ENCODE measurements around the gene FADS6.
A peak's percentile ranks its signal among the peaks of the same experiment; 100 is the strongest.

The FADS6 gene

GRCh38 chr17:74850310-74850709 is 43.1 kb downstream of the FADS6 start:
- no peak for DNase-seq

GRCh38 chr17:74848656-74849399 is 44.6 kb downstream of the FADS6 start:
- DNase-seq = no peak

- DNase-seq = no peak
Measured at GRCh38 chr17:74846621-74847020, 46.8 kb downstream of the FADS6 start.

- DNase-seq = no peak
Measured at GRCh38 chr17:74843352-74843627, 50.1 kb downstream of the FADS6 start.

GRCh38 chr17:74842599-74843351 is 50.7 kb downstream of the FADS6 start:
- peak; percentile 86 for DNase-seq

GRCh38 chr17:74842146-74842598 is 51.3 kb downstream of the FADS6 start:
- DNase-seq = no peak

GRCh38 chr17:74840989-74841666 is 52.3 kb downstream of the FADS6 start:
- no peak for DNase-seq

GRCh38 chr17:74839990-74840852 is 53.2 kb downstream of the FADS6 start:
- no peak for DNase-seq

GRCh38 chr17:74838274-74838673 is 55.2 kb downstream of the FADS6 start:
- no peak for DNase-seq

- DNase-seq = no peak
Measured at GRCh38 chr17:74836691-74837467, 56.6 kb downstream of the FADS6 start.

- DNase-seq = no peak
Measured at GRCh38 chr17:74836191-74836590, 57.2 kb downstream of the FADS6 start.

GRCh38 chr17:74833501-74834377 is 59.7 kb downstream of the FADS6 start:
- peak; percentile 18 for DNase-seq

GRCh38 chr17:74832421-74832820 is 61.0 kb downstream of the FADS6 start:
- peak; percentile 45 for DNase-seq

GRCh38 chr17:74831444-74832146 is 61.8 kb downstream of the FADS6 start:
- DNase-seq = no peak

GRCh38 chr17:74830861-74831260 is 62.6 kb downstream of the FADS6 start:
- no peak for DNase-seq

- DNase-seq = no peak
Measured at GRCh38 chr17:74827800-74828199, 65.6 kb downstream of the FADS6 start.

Data from NCI-H510A treated with DMSO at 0.1 percent for 48 hours (cell line).